GM19372 (cell line): ENCODE data around the gene CDH4.

Experiments used
- ATAC-seq: cut with Tn5 transposase; IDR thresholded peaks from one replicate; pipeline ENCODE4 v1.9.1; 2021; ENCODE audit warnings: mild to moderate bottlenecking, low read depth, moderate library complexity; ENCODE audit not compliant: unreplicated experiment

The CDH4 gene

GRCh38 chr20:61708891-61709290, 456.8 kb downstream of the CDH4 start:
- no peak for ATAC-seq

DNA sequence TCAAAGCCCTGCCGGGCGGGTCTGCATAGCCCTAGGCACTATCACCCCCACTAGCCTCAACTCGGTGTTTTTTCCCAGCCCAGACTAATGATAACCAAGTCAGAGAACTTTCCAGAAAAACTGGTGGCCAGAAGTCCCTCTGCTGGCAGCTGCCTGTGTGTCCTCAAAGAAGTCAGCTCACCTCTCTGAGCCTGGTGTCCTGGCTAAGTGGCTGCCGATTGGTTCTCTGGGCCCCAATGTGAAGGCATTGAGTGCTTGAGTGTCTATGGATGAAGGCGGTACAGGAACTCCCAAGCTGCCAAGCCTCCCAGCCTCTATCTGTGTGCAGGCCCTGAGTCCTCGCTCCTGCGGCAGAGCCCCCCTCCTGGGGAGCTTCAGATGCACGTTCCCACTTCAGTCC, 458.0 kb downstream of the CDH4 start:
- ATAC-seq = no peak

DNA sequence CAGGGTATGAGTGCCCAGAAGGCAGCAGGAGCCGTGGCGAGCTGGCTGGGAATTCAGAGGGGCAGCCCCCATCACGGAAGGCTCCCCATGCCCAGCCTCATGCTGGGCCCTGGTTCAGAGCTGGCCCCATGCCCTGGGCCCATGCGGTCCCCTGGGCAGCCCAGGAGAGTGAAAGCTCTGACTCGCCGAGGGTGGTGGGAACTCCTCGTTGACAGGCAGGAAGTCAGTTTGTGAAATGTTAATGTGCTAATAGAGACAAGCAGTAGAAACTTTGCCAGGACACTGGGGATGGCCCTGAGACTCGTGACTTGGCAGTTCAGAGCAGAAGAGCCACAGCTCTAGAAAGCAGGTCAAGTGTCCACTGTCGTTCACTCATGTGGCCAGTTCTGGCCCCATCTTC, 460.6 kb downstream of the CDH4 start:
- no peak for ATAC-seq

DNA sequence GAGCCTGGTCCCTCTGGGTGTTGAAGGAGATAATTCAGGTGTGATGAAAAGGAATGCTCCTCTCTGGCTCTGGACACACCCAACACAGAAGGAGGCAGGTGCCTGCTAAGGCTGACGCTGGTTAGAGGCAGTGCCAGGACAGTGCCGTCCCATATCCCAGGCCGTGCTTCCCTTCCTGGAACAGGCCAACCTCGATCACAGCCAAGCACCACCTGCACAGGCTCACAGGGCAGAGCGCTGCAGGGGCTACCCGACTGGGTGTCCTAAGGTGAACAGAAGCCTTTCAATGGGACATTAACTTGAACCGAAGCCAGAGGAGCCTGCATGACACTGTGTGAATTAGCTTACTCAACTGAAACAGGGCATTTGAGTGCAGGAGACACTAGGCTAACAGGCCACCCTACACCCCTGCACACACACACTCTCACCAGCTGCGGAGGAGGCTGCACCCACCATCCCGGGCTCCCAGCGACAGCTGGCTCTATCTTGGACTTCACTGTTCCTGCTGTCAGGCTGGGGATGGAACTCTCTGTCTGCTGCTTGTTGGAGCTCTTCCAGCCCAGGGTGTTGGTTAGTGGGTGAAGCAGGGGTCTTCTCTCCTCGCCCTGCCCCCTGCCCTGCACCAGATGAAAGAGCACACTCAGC, 466.4 kb downstream of the CDH4 start:
- no peak for ATAC-seq

DNA sequence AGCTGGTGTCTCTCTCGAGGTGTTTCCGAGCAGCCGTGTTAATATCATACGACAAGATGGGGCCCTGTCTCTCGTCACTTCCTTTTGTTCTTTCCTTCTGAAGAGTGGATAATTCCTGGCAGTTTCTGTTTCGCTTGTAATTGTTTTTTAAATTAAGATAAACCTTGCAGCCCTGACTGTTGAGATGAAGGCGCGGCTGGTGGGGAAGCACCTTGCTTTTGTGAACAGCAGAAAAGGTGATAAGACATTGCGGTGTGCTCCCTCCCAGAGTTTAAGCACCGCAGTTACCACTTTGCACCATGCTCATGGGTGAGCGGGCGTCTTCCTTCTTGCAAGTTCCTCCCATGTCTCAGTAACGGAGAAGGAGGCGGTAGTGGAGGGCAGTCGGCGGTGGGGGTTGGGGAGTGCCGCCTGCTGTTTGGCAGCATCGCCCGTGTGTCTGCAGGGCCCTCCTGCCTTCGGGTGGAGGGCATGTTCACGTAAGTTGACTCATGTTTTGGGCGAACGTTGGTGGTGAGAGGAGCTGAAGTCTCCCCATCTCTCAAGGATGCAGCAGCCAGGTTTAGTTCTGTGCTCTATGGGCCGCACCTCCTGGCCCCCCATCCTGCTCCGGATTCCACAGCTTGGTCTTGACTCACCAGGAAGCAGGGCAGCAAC, 467.8 kb downstream of the CDH4 start:
- ATAC-seq = no peak

GRCh38 chr20:61720348-61720696, 468.3 kb downstream of the CDH4 start:
- ATAC-seq = no peak

DNA sequence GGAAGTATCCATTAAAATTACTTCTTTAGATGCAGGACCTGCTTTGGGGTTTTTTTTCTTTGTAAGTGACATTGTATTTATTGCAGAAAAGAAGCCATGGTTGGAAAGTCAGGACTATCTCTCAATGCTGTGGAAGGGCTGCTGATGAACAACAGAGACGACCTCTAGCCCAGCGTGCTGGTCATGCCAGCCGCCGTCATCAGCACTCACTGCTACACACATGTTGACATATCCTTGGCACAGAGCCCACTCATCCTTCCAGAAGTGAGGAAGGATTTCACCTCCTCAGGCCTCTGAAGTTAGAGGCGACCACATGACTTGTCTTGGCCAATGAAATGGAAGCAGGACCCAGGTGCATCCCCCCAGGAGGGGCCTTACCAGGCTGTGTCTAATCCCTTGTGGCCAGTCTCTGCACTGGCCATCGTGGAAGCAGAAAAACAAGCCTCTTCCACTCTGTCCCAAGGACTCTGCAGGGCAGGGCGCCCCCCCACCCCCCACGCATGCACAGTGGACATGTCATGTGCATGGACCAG, 470.2 kb downstream of the CDH4 start:
- ATAC-seq = no peak

DNA sequence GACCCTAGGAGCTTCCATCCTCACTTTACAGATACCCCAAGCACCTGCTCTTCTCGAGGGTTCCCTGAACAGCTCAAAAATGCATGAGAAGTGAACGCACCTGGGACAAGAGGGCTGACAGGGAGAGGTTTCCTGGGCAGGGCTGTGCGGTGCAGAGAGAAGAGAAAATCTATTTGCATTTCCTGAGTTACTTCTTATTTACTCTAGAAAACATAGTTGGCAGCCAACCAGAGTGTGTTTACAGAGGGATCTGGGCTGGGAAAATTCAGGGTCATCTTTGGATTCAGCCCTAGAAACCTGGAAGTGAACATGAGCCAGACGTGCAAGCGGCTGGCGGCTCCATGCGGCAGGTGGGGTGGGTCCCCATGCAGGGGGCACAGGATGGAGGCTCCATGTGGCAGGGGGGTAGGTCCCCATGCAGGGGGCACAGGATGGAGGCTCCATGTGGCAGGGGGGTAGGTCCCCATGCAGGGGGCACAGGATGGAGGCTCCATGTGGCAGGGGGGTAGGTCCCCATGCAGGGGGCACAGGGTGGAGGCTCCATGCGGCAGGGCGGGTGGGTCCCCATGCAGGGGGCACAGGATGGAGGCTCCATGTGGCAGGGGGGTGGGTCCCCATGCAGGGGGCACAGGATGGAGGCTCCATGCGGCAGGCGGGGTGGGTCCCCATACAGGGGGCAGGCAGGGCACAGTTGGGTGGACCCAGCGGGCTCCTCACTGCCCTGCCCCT, 471.6 kb downstream of the CDH4 start:
- ATAC-seq = no peak

DNA sequence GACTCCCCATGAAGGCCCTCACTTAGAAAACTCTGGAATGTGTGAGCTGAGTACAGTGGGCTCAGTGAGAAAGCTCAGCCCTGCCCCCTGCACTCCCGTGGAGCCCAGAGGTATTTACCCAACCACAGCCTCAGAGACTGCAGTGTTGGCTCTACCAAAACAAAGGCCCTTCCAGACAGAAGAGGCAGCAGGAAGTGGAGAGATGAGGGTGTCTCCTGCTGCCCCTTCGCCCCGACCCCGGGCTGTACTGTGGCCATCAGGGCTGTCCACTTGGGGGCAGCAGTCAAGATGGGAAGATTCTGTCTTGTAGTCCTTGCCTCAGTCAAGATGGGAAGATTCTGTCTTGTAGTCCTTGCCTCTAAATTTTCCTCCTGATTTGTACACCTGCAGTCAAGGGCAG, 472.3 kb downstream of the CDH4 start:
- no peak for ATAC-seq

DNA sequence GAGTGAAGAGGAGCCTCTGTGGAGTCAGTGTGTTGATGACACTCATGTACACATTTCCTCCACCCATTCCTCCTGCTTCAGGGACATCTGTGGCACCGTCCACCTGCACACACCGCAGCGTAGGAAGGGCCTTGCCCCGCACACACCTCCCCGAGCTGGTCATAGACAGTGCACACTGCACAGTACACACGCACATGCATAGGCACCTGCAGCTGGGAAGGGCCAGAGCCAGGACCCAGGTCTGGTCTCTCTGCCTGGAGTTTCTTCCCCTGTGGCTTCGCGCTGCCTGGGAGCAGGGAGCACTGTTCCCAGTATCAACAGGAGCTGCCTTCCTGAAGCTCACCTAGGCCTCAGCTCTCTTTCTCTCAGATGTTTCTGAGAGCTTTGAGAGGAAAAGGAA, 473.1 kb downstream of the CDH4 start:
- ATAC-seq = no peak

GRCh38 chr20:61725966-61726365, 473.9 kb downstream of the CDH4 start:
- ATAC-seq = no peak

DNA sequence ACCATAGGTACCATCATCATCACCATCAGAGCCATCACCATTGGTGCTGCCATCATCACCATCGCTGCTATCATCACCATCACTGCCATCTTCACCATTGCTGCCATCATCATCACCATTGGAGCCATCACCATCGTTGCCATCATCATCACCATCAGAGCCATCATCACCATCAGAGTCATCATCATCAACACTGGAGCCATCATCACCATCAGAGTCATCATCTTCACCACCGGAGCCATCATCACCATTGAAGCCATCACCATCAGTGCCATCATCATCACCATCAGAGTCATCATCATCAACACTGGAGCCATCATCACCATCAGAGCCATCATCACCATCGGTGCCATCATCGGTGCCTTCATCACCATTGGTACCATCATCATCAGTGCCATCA, 474.9 kb downstream of the CDH4 start:
- no peak for ATAC-seq

DNA sequence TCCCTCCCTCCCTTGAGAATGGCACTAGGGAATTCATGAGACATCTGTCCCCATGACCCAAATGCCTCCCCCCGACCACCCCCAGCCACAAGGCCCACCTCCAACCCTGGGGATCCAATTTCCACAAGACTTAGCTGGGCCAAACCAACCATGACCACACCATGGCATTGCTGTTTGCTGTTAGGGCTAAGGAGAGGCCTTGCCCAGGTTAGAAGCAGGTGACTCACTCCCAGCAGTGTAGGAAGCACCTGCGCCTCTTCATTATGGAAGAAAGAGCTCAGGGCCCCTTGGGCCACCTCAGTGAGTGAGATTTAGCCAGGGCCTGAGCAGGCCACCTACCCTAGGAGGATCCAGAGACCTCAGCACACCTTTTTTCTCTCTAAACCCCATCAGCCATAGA, 475.7 kb downstream of the CDH4 start:
- no peak for ATAC-seq

DNA sequence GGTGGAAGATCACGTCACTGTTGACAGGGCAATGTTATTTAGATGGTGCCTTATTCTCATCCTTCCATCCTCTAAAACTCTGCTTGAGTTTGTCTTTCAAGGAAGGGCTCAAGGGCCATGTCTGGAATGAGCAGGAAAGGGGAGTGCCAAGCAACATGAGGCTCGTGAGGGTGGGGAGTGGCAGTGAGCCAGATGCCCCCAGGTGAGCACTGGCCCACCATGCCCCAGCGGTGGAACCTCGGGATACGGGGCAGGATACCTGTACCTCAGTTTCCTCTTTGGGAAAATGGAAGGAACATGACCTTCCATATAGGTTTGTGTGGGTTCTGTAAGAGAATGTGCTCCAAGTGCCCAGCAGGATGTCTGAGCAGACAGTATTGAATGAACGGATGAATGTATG, 476.3 kb downstream of the CDH4 start:
- ATAC-seq = no peak

- ATAC-seq = no peak
These were observed 477.0 kb downstream of the CDH4 start for GRCh38 chr20:61728786-61729770.

- ATAC-seq = no peak
These were observed 478.7 kb downstream of the CDH4 start for GRCh38 chr20:61730631-61731362.

- no peak for ATAC-seq
These were observed 479.5 kb downstream of the CDH4 start for GRCh38 chr20:61731363-61732181.

GRCh38 chr20:61732511-61733210, 480.6 kb downstream of the CDH4 start:
- no peak for ATAC-seq
